ENCODE data around the gene MRPL2.

- no peak for TF ChIP-seq CTCF (IDR thresholded peaks at IDR 0.05)
- TF ChIP-seq POLR2A (IDR thresholded peaks at IDR 0.05) = no peak
These were observed 18.5 kb downstream of the MRPL2 start for GRCh38 chr6:43040542-43041257.

Data from heart left ventricle (tissue), 13 donors.